CD4-positive, alpha-beta T cell treated with Interleukin-6 for 4 hours (primary cell): ENCODE results near the gene ZNF391.
"Not testable (repeated sequence)": the region's sequence is repeated elsewhere in the genome, so short reads cannot be mapped to it uniquely, and the experiment has no call there.

Experiments
- DNase-seq: peaks from one replicate; pipeline ENCODE4 v3.0.0-alpha.2; 2020; ENCODE audit warnings: mixed read lengths

The ZNF391 gene

DNA sequence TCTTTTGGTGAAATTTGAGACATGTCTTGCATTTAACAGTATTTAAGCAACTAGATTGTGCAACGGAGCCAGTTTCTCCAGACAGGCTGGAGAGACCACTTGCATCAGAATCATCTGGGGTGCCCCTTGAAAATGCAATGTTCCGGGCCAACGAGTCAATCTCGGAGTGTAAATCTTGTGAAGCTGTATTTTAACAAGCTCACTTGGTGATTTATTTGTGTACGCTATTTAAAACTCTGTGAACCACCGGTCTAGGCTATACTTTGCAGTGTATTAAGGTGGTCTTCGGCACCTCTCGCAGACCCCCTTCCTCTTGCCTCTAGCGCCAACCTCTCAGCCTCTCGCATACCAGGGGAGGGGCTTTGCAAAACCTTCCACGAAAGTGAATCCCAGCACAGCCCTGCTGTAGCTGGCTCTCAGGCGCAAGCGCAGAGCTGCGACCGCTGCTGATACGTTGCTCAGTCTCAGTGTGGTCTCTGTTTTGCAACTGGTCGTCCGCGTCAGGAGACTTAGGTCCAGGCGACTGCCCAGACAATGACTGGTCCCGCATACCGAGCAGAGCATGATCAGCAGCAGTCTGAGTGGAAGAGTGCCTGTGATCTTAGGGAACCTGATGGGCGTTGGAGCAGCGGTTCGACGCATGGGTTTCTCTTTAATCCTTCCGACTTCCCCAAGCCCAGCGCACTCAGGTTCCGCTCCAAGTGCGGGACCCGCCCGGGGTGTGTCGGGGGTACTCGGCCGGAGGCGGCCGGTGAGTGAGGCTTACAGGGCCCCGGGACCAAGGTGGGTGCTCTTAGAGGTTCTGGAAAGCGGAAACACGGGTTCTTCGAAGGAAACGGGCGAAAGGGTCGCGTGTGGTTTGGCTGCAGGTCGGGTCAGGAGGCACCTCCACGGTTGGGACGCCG lies at the start of gene ZNF391:
Gene ZNF391 (plus strand): TSS at position 467 of the 905 bp plus-strand sequence. CDS start 11,612 bp downstream, outside the sequence.
- peak; percentile 70 for DNase-seq

DNA sequence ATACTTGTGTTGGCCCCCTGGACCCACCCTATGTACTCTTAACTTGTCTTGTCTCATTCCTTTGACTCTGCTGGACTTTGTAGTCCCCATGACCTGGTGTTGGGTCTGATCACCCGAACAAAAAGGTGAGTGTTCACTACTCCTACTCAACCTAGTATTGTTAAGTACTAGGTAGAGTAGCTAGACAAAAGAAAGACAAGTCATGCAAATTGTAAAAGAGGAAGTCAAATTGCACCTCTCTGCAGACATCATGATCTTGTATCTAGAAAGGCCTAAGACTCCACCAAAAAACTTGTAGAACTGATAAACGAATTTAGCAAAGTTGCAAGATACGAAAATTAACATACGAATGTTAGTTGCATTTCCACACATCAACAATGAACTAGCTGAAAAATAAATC lies 35.7 kb upstream of the ZNF391 start:
- DNase-seq, result no peak

DNA sequence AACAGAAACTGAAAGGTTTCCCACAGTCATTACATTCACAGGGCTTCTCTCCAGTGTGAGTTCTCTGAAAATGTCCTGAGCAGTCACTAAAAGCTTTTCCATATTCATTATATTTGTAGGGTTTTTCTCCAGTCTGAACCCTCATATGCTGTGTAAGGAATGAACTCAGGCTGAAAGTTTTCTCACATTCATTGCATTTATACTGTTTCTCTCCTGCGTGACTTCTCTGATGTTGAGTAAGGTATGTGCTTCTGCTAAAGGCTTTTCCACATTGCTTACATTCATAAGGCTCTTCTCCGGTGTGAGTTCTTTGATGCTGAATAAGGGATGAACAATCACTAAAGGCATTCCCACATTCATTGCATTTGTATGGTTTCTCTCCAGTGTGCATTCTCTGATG lies 29.8 kb upstream of the ZNF391 start:
- no peak for DNase-seq

DNA sequence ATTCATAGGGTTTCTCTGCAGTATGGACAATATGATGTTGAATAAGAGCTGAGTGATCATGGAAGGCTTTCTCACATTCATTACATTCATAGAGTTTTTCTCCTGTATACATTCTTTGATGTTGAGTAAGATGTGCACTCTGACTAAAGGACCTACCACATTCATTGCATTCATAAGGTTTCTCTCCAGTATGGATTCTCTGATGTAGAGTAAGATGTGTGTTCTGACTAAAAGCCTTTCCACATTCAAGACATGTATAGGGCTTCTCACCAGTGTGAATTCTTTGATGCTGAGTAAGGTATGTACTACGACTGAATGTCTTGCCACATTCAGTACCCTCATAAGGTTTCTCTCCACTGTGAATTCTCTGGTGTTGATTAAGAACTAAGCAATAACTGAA lies 29.3 kb upstream of the ZNF391 start:
- no peak for DNase-seq

DNA sequence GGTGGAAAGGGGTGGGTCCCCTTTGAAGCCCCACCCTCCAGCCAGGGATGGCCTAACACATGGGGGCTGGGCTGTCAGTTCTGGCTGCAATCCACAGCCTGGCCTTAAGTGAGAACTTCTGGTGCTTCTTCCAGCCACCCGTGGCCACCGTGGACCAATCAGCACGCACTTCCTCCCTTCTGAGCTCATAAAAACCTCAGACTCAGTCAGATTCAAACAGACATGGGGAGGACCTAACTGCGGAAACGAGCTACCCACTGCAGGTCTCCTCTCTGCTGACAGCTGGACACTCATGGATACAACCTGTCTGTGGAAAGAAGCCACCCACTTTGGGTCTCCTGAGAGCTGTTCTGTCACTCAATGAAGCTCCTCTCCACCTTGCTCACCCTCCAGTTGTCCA lies 20.4 kb upstream of the ZNF391 start:
- DNase-seq, result no peak

DNA sequence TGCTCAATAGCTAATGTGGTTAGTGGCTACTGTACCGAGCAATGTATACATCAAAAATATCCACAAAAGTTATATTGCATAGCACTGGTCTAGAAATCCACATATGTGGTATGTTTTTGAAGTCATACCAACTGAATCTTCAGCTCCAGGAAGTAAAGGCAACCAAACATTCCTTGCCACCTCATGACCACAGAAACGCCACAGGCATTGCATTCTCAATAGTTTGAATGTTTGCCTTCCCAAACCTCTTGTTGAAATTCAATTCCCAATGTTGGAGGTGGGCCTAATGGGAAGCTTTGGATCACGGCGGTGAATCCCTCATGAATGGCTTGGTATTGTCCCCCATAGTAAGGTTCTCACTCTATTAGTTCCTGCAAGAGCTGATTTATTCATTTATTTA lies 18.2 kb upstream of the ZNF391 start:
- no peak for DNase-seq

DNA sequence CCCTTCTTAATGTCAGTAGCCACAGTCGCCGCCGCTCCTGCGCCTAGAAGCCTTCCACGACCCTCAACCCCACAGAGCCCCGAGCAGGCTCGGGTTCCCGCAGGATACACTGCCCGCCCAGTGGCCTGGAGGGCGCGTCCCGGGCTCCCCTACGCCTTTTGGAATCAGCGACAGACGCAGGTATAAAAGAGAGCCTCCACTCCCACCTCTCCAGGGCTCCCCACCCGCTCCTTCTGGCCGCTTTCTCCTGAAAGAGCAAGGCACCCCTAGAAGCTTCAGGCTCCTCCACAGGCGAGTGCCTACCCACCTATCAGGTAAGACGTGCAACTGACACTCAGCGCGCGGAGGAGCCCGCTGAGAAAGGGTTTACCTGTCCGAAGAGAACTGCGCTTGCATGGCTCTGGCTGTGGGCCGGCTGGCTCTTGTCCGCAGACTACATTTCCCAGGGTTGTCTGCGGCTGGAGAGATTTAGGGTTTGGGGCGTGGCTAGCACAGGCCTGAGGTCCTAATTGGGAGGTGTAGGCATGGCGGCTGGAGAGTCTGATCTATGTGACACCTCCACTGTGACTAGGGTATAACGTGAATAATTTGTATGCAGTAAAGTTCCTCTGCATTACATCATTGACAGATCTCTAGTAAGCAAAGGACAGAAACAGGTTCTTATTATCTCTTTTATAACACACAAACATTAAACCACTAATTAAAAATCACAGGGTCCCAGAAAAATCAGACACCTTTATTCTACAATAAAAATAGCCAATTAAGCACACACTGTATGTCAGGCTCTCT lies 13.5 kb upstream of the ZNF391 start:
- DNase-seq, result peak; percentile 83

DNA sequence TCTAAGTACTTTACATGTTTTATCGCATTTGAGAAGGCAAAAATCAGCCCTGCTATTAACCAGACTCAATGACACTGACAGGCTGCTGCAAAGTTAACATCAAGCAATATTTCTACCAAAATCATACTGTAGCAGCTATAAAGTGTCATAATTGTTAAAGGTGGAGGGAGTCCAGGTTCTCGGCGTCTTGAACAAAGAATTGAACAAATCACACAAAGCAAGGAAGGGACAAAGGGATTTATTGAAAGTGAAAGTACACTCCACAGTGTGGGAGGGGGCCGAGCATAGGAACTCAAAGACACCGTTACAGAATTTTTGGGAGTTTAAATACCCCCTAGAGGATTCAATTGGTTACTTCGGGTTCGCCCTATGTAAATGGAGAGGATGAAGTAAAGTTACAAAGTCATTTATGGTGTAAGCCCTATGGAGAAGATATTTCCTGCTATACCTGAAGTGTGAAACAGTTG lies 12.9 kb upstream of the ZNF391 start:
- peak; percentile 24 for DNase-seq

DNA sequence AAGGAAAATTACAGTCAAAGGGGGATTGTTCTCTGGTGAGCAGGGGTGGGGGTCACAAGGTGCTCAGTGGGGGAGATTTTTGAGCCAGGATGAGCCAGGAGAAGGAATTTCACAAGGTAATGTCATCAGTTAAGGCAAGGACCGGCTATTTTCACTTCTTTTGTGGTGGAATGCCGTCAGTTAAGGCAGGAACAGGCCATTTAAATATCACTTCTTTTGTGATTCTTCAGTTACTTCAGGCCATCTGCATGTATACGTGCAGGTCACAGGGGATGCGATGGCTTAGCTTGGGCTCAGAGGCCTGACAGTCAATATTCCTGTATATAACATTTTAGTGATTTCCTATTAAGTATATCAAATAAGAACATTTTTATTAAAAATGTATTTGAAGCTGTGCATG lies 10.2 kb upstream of the ZNF391 start:
- not testable (repeated sequence) for DNase-seq

DNA sequence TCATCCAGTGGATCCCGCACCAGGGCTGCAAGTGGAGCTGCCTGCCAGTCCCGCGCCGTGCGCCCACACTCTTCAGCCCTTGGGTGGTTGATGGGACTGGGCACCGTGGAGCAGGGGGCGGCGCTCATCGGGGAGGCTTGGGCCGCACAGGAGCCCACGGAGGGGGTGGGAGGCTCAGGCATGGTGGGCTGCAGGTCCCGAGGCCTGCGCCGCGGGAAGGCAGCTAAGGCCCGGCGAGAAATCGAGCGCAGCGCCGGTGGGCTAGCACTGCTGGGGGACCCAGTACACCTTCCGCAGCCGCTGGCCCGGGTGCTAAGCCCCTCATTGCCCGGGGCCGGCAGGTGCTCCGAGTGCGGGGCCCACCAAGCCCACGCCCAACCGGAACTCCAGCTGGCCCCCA lies 7.6 kb upstream of the ZNF391 start:
- DNase-seq, result not testable (repeated sequence)

DNA sequence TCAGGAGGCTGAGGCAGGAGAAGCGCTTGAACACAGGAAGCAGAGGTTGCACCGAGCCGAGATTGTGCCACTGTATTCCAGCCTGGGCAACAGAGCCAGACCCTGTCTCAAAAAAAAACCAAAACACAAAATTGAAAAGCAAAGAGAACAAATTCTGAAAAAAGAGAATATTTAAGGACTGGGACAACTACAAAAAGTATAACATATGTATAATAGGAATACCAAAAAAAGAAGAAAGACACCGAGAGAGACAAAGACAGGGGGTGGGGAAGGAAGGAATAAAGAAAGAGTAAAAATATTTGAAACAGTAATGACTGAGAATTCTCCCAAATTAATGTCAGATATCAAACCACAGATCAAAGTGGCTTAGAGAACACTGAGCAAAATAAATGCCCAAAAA lies 5.5 kb upstream of the ZNF391 start:
- DNase-seq, result no peak

DNA sequence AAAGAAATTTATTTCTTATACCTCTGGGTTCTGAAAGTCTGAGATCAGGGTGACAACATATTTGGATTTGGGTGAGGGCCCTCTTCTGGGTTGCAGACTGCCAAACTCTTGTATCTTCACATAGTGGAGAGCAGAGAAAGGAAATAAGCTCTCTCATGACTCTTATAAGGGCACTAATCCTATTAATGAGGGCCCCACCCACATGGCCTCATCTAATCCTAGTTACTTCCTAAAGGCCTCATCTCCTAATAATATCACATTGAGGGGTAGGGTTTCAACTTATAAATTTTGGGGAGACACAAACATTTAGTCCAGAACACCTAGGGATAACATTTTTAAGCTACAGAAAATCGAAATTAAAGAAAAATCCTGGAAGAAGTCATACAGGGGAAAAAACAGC lies 5.1 kb upstream of the ZNF391 start:
- no peak for DNase-seq

DNA sequence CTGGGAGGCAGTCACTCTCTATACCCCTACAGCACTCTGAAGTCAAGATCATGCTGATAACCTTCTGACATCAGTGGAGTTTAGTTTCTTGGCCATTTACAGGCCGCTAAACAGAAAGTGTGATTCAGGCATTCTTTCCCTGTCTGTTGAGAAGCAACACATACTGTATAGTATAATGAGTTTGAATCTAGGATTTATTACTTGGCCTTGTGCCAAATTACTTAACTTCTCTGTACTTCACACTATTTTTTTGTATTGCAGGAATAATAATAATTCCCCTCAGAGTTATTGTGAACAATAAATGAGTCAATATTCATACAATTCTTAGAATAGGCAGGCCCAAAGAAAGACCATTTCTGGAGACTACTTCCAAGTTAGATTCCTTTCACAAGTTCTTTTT lies 4.1 kb downstream of the ZNF391 start:
- DNase-seq, result no peak

DNA sequence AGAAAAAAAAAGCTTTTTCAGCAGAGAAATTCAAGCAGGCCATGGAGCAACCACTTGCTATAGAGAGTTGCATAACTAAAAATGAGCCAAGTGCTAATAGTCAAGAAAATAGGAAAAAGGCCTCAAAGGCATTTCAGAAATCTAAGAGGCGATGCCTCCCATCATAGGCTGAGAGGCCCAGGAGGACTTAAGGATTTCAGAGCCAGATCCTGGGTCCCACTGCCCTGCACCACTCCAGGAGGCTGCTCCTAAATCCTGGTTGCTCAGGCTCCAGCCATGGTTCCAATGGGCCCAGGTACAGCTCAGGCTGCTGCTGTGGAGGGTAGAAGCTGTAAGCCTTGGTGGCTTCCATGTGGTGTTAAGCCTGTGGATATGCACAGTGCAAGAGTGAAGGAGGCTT lies 5.5 kb downstream of the ZNF391 start:
- DNase-seq, result no peak

DNA sequence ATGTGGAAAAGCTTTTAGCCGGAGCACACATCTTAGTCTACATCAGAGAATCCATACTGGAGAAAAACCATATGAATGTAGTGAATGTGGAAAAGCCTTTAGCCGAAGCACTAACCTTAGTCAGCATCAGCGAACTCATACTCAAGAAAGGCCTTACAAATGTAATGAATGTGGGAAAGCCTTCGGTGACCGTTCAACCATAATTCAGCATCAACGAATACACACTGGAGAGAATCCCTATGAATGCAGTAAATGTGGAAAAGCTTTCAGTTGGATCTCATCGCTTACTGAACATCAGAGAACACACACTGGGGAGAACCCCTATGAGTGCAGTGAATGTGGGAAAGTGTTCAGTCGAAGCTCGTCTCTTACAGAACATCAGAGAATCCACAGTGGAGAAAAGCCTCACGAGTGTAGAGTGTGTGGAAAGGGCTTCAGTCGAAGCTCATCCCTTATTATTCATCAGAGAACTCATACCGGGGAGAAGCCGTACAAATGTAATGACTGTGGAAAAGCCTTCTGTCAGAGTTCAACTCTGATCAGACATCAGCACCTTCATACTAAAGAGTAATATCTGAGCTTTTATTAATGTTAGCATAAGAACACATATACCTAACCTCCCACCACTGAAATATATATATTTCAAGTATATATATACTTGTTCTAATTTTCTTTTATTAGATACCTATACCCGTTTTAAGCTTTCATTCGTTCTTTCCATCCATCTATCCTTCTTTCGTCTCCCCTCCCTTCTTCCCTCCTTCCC lies 12.5 kb downstream of the ZNF391 start:
- no peak for DNase-seq

DNA sequence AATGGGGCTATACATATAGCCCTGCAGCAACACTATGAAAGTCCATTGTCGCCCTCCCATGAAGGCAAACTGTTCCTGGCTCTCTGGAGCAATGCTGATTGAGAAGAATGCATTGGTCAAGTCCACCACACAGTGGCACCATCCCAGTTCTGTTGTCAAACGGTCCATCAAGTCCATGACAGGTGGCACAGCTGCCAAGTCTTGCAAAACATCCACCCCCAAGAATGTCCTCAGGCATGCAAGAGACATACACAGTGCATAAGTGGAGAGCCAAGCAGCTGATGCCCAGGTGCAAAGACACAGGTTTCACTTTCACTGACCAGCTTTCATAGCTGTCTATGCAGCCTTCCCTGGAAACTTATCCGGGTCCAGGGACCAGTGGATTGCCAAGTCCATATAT lies 17.5 kb downstream of the ZNF391 start:
- DNase-seq, result no peak

DNA sequence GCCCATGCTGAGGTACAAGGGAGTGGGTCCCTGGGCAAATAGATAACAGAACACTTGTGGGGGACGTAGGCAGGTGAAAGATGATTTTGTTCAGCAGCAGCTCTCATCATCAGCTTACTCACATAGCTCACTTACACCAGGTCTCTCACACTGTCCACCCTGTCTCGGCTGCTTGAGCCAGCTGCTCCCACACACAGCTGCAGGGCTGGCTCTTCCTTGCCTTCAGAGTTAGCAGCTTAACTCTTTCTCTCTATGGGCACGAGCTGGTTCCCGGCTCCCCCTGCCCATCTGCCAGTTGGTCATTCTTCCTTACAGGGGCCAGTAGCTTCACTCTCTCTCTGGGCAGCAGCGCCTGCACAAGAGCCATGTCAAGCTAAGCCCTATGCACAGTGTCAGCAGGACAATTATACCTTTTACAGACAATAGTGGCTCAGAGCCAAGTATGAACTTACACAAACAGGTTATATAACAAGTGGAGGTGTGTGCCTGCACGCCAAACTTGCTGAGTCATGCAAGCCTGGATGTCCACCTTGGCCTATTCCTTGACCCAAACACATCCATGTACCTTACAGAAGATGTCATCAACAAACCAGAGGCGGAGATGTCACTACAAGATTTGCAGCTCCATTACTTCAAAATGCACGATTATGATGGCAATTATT lies 18.7 kb downstream of the ZNF391 start:
- no peak for DNase-seq

DNA sequence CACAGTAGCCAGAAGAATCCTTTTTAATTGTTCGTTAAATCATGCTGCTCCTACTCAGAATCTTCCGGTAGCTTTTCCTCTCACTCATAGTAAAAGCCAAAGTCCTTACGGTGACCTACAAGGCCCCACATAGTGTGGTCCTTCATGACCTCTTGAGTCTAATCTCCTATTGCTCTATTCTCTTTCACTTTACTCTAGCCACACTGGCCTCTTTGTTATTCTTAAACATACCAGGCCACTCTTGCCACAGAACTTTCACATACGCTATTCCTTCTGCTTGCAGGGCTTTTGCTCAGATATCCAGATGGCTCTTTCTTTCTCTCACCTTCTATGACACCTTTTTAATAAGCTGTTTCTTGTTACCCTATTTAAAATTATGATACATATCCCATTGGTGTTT lies 25.7 kb downstream of the ZNF391 start:
- no peak for DNase-seq

DNA sequence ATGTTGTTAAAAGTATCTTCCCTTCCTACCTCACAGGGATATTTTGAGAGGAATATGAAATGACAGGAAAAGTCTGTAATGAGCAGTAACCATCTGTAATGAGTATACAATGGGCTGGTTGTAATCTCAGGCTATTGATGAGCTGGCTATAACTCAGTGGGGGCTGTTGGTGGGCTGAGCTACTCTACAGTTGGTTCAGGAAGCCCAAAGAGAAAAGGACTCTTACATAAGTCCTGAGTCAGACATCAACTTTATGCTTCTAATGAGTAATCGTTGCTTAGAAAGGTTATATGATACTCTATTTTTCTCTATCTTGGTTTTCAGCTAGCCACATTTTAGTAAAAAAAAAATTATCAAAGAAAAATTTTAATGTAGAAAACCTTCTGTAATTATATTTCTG lies 26.4 kb downstream of the ZNF391 start:
- no peak for DNase-seq

DNA sequence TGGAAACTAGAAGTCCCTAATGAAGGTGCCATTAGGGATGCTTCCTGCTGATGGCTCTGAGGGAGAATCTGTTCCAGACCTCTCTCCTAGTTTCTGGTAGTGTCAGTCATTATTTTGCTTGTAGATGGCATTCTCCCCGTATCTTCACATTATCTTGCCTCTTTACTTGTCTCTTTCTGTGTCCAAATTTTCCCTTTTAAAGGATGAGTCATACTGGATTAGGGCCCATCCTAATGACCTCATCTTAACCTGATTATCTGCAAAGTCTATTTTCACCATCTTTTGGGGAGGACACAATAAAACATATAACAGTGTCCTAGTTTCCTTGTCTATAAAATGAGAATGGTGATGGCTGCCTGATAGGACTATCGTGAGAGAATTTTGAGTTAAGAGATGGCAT lies 27.3 kb downstream of the ZNF391 start:
- DNase-seq, result no peak

DNA sequence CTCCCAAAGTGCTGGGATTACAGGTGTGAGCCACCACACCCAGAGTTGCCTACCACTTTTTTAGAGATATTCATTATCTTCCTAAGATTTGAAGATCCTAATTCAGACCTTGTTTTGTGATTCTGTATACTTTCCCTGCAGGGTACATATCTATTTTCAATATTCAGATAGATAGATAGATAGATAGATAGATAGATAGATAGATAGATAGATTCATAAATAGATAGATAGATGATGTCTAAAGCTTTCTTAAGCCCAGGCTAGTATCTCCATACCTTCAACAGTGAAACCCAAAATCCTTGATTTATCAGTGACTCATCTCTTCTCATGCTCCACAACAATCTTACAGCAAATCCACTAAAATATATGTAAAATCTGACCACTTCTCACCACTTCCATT lies 30.8 kb downstream of the ZNF391 start:
- no peak for DNase-seq

DNA sequence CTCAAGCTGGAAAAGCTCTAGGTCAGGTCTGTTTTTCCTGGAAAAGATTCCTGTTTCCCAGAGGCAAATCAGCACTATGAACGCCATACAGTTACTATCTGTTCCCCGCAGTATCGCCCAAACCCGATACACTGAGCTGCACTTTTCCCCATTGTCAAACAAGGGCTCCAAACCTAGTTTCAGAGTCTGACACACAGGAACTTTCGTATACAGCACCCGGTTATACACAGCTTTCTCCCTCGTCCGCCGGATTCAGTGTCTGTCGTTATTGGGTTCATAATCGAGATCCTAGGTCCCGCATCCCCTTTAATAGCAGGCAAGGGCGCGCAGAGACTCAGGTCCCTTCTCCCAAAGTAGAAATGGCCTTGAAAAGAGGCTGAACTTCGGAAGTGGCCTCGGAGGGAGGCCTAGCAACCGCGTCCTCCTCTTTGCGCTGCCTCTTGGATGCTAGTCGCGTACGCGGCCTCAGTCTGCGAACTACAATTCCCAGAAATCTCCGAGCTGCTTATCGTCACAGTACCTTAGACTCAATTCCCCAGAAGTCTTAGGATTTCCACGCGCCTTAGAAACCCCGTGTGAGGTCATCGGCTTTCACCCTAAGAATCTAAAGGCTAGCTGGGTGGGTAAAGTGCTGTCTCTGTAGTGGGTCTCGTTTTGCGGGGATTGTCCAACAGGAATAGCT lies 34.2 kb downstream of the ZNF391 start:
- DNase-seq, result no peak
